HepG2 (cell line): Measurements from ENCODE around the gene SSH3. TPM values are rescaled to one million over a fixed set of nuclear protein-coding genes. Genes with fewer than 3 reads are reported as not detected.

Source experiments
- KLF11 ChIP-seq: IDR thresholded peaks from 2 replicates; pipeline ENCODE4 v1.6.1; 2016; ENCODE audit warnings: missing compliant biosample characterization
- KLF6 ChIP-seq: IDR thresholded peaks from 2 replicates; pipeline ENCODE4 v1.8.0; 2016; ENCODE audit warnings: missing biosample characterization, missing genetic modification reagents
- KLF9 ChIP-seq: IDR thresholded peaks from 2 replicates; pipeline ENCODE4 v1.6.1; 2016; ENCODE audit warnings: low read depth
- MAZ ChIP-seq, 2 experiments: sonication (generic) in 1 of 2; formaldehyde crosslinking in 1 of 2; IDR thresholded peaks; 2 replicates each; pipeline versions ENCODE4 v1.5.0 to v1.6.1; 2012 to 2020; ENCODE audit warnings: low read depth in 2 of 2, mild to moderate bottlenecking in 2 of 2, borderline replicate concordance in 1 of 2, improper control_type of control experiment in 1 of 2, low read length in 1 of 2, missing genetic modification reagents in 1 of 2, moderate library complexity in 1 of 2
- MIER2 ChIP-seq: IDR thresholded peaks from 2 replicates; pipeline ENCODE4 v1.6.1; 2016; ENCODE audit warnings: missing biosample characterization, missing genetic modification reagents
- MXD1 ChIP-seq: sonication (generic); formaldehyde crosslinking; IDR thresholded peaks from 2 replicates; pipeline ENCODE4 v1.4.0; 2020; ENCODE audit warnings: mild to moderate bottlenecking, missing genetic modification reagents
- NFIB ChIP-seq: sonication (generic); formaldehyde crosslinking; IDR thresholded peaks from 2 replicates; pipeline ENCODE4 v1.9.0; 2021; ENCODE audit warnings: missing genetic modification reagents, mild to moderate bottlenecking, borderline replicate concordance
- NFYC ChIP-seq: IDR thresholded peaks from 2 replicates; pipeline ENCODE4 v1.6.1; 2016; ENCODE audit warnings: missing genetic modification reagents, missing compliant biosample characterization
- NKX3-1 ChIP-seq: sonication (generic); formaldehyde crosslinking; IDR thresholded peaks from 2 replicates; pipeline ENCODE4 v1.5.0; 2020; ENCODE audit warnings: missing genetic modification reagents
- PREB ChIP-seq: sonication (generic); formaldehyde crosslinking; IDR thresholded peaks from 2 replicates; pipeline ENCODE4 v1.4.0; 2020; ENCODE audit warnings: missing genetic modification reagents
- RNF2 ChIP-seq: fragments of 450-650 bp; conservative IDR thresholded peaks from 2 replicates; pipeline ENCODE4 v1.6.1; 2016; ENCODE audit warnings: low read depth
- SP5 ChIP-seq: IDR thresholded peaks from 2 replicates; pipeline ENCODE4 v1.6.1; 2016; ENCODE audit warnings: low read depth, borderline replicate concordance
- SPEN ChIP-seq: sonication (generic); formaldehyde crosslinking; IDR thresholded peaks from 2 replicates; pipeline ENCODE4 v1.5.1; 2020; ENCODE audit warnings: low read depth, mild to moderate bottlenecking, missing genetic modification reagents
- TCF12 ChIP-seq, 2 experiments: fragments of 450-650 bp in 1 of 2; sonication (generic) in 1 of 2; formaldehyde crosslinking in 1 of 2; IDR thresholded peaks; 2 replicates each; pipeline versions ENCODE4 v1.6.1 to v1.8.0; 2017 to 2022; ENCODE audit warnings: antibody characterized with exemption in 1 of 2, mild to moderate bottlenecking in 1 of 2, missing genetic modification reagents in 1 of 2, moderate library complexity in 1 of 2
- TOE1 ChIP-seq: sonication (generic); formaldehyde crosslinking; IDR thresholded peaks from 2 replicates; pipeline ENCODE4 v1.4.0; 2020; ENCODE audit warnings: mild to moderate bottlenecking, missing genetic modification reagents
- TOPORS ChIP-seq: sonication (generic); formaldehyde crosslinking; IDR thresholded peaks from 2 replicates; pipeline ENCODE4 v1.8.0; 2023; ENCODE audit warnings: mild to moderate bottlenecking, missing genetic modification reagents
- ZBTB8A ChIP-seq: sonication (generic); formaldehyde crosslinking; IDR thresholded peaks from 2 replicates; pipeline ENCODE4 v1.4.0; 2020; ENCODE audit warnings: mild to moderate bottlenecking, low read depth, missing genetic modification reagents, borderline replicate concordance
- ZFP41 ChIP-seq: sonication (generic); formaldehyde crosslinking; IDR thresholded peaks from 2 replicates; pipeline ENCODE4 v1.4.0; 2020; ENCODE audit warnings: mild to moderate bottlenecking, missing genetic modification reagents, borderline replicate concordance
- ZNF24 ChIP-seq: fragments of 450-650 bp; IDR thresholded peaks from 2 replicates; pipeline ENCODE4 v1.6.1; 2017; ENCODE audit warnings: antibody characterized with exemption, mild to moderate bottlenecking
- ZNF563 ChIP-seq: sonication (generic); formaldehyde crosslinking; IDR thresholded peaks from 2 replicates; pipeline ENCODE4 v1.8.0; 2022; ENCODE audit warnings: mild to moderate bottlenecking, moderate library complexity, missing genetic modification reagents
- ZNF777 ChIP-seq: sonication (generic); formaldehyde crosslinking; IDR thresholded peaks from 2 replicates; pipeline ENCODE4 v1.4.0; 2020; ENCODE audit warnings: missing genetic modification reagents
- ZNF816 ChIP-seq: sonication (generic); formaldehyde crosslinking; IDR thresholded peaks from 2 replicates; pipeline ENCODE4 v1.8.0; 2022; ENCODE audit warnings: missing genetic modification reagents, mild to moderate bottlenecking, borderline replicate concordance
- polyA plus RNA-seq, 8 experiments: library from polyadenylated mRNA; depleted of rRNA in 3 of 8; stranded (reverse) in 7 of 8; unstranded in 1 of 8; fragments of >200 nt; fragmentation: Illumina TruSeq in 4 of 8; extraction: Trizol in 4 of 8; gene quantifications; 2 replicates each; pipeline versions ENCODE4 v1.2.1 to v1.2.3, GENCODE V29; 2011 to 2016; ENCODE audit warnings: low read depth in 4 of 8, missing spikeins in 1 of 8, mixed read lengths in 1 of 8; ENCODE audit not compliant: insufficient read depth in 1 of 8
- total RNA-seq, 5 experiments: library from RNA; depleted of rRNA; stranded (reverse); fragments of >200 nt; fragmentation: Illumina TruSeq; extraction: Trizol; gene quantifications; 2 replicates each; pipeline ENCODE4 v1.2.3, GENCODE V29; 2016; ENCODE audit warnings: low read depth in 1 of 5
- TF ChIP-seq, protein P1 (sequence below): sonication (generic); formaldehyde crosslinking; IDR thresholded peaks from 2 replicates; pipeline ENCODE4 v1.4.0; 2020; ENCODE audit warnings: low read depth, missing genetic modification reagents
- TF ChIP-seq, protein P2 (sequence below): IDR thresholded peaks from 2 replicates; pipeline ENCODE4 v1.6.1; 2016; ENCODE audit warnings: missing compliant biosample characterization, missing genetic modification reagents, borderline replicate concordance

Gene SSH3
- total and polyA plus RNA-seq, 2 of the 13 experiments (the other 11 are each of a cell fraction or from before 2014, with no cell fraction given) = 12.4 to 18.8 TPM

- TF ChIP-seq, protein P1, sequence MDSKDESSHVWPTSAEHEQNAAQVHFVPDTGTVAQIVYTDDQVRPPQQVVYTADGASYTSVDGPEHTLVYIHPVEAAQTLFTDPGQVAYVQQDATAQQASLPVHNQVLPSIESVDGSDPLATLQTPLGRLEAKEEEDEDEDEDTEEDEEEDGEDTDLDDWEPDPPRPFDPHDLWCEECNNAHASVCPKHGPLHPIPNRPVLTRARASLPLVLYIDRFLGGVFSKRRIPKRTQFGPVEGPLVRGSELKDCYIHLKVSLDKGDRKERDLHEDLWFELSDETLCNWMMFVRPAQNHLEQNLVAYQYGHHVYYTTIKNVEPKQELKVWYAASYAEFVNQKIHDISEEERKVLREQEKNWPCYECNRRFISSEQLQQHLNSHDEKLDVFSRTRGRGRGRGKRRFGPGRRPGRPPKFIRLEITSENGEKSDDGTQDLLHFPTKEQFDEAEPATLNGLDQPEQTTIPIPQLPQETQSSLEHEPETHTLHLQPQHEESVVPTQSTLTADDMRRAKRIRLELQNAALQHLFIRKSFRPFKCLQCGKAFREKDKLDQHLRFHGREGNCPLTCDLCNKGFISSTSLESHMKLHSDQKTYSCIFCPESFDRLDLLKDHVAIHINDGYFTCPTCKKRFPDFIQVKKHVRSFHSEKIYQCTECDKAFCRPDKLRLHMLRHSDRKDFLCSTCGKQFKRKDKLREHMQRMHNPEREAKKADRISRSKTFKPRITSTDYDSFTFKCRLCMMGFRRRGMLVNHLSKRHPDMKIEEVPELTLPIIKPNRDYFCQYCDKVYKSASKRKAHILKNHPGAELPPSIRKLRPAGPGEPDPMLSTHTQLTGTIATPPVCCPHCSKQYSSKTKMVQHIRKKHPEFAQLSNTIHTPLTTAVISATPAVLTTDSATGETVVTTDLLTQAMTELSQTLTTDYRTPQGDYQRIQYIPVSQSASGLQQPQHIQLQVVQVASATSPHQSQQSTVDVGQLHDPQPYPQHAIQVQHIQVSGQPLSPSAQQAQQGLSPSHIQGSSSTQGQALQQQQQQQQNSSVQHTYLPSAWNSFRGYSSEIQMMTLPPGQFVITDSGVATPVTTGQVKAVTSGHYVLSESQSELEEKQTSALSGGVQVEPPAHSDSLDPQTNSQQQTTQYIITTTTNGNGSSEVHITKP = 0 out of 2 replicates have a peak, but pooled peaks have one; percentile 24
- peak; percentile 75 for TF ChIP-seq MXD1 (CRISPR knock-in tag)
- TF ChIP-seq NFIB (CRISPR knock-in tag) = no peak
- TF ChIP-seq MAZ (IDR thresholded peaks at IDR 0.05; ENCODE audit: borderline replicate concordance, low read depth, low read length) = no peak
- TF ChIP-seq MAZ (CRISPR knock-in tag; IDR thresholded peaks at IDR 0.05; ENCODE audit: low read depth) = peak; percentile 86
- TF ChIP-seq ZNF816 = no peak
- TF ChIP-seq ZNF563 = no peak
- TF ChIP-seq, protein P2, sequence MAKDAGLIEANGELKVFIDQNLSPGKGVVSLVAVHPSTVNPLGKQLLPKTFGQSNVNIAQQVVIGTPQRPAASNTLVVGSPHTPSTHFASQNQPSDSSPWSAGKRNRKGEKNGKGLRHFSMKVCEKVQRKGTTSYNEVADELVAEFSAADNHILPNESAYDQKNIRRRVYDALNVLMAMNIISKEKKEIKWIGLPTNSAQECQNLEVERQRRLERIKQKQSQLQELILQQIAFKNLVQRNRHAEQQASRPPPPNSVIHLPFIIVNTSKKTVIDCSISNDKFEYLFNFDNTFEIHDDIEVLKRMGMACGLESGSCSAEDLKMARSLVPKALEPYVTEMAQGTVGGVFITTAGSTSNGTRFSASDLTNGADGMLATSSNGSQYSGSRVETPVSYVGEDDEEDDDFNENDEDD (CRISPR knock-in tag) = no peak
- no peak for TF ChIP-seq TCF12 (IDR thresholded peaks at IDR 0.05)
- TF ChIP-seq TCF12 (CRISPR knock-in tag; IDR thresholded peaks at IDR 0.05) = no peak
- no peak for TF ChIP-seq TOPORS
- peak; percentile 90 for TF ChIP-seq ZBTB8A
- no peak for TF ChIP-seq TOE1 (CRISPR knock-in tag)
- peak; percentile 84 for TF ChIP-seq ZNF777 (CRISPR knock-in tag)
- TF ChIP-seq ZNF24 = no peak
- 0 out of 2 replicates have a peak, but pooled peaks have one; percentile 68 for TF ChIP-seq KLF6 (CRISPR knock-in tag)
- no peak for TF ChIP-seq ZFP41 (CRISPR knock-in tag)
- TF ChIP-seq MIER2 = no peak
- TF ChIP-seq SPEN (CRISPR knock-in tag) = no peak; the same call in 1 of the 2 replicates
- TF ChIP-seq KLF11 (CRISPR knock-in tag) = no peak
- TF ChIP-seq KLF9 (CRISPR knock-in tag) = peak; percentile 58; the same call in 1 of the 2 replicates
- no peak for TF ChIP-seq PREB (CRISPR knock-in tag)
- TF ChIP-seq NKX3-1 (CRISPR knock-in tag) = no peak
- TF ChIP-seq SP5 = peak; percentile 8; the same call in 1 of the 2 replicates
- no peak for TF ChIP-seq RNF2
- no peak for TF ChIP-seq NFYC
Measured at GRCh38 chr11:67317205-67317887, 14.0 kb downstream of the SSH3 start (continued).
